Esophagus mucosa (tissue), 1 donor: Measurements from ENCODE around the gene NCBP2. TPM values are rescaled to one million over a fixed set of nuclear protein-coding genes. Genes with fewer than 3 reads are reported as not detected.

Experiments used
- ATAC-seq: fragments of 200-7000 bp; cut with Tn5 transposase; one replicate; pipeline ENCODE4 v1.9.1; 2020
- total RNA-seq: library from RNA; stranded (reverse); gene quantifications from one replicate; pipeline ENCODE4 v1.2.4, GENCODE V29; 2023
- donor health status: DM: yes; HTN: yes; CAD: no.

NCBP2 gene
- total RNA-seq, 1 donor from 2014 or later: 28.2 TPM

- ATAC-seq: no peak
Measured at GRCh38 chr3:196938576-196938975, 3.8 kb downstream of the NCBP2 start.

- ATAC-seq: no peak
Measured at GRCh38 chr3:196938124-196938523, 4.2 kb downstream of the NCBP2 start.

GRCh38 chr3:196936288-196936687 lies 6.0 kb downstream of the NCBP2 start:
- ATAC-seq: no peak

DNA sequence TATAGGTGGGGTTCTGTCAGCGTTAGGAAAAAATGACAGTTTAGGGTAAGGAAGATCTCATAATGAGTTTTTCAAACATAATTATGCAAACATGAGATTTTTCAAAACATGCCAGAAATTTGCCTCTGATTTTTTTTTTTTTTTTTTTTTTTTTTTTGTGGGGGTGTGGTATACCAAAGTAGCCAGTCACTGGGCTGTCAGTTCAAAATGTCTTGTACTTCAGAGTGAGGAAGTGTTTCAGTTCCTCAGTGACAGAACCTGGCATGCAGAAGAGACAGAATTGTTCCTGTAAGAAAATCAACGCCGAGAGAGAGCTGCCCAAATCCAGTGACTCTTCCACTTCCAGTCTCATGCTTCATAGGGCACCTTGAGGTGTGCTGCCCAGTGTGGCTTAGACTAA lies 9.7 kb downstream of the NCBP2 start:
- ATAC-seq: no peak

DNA sequence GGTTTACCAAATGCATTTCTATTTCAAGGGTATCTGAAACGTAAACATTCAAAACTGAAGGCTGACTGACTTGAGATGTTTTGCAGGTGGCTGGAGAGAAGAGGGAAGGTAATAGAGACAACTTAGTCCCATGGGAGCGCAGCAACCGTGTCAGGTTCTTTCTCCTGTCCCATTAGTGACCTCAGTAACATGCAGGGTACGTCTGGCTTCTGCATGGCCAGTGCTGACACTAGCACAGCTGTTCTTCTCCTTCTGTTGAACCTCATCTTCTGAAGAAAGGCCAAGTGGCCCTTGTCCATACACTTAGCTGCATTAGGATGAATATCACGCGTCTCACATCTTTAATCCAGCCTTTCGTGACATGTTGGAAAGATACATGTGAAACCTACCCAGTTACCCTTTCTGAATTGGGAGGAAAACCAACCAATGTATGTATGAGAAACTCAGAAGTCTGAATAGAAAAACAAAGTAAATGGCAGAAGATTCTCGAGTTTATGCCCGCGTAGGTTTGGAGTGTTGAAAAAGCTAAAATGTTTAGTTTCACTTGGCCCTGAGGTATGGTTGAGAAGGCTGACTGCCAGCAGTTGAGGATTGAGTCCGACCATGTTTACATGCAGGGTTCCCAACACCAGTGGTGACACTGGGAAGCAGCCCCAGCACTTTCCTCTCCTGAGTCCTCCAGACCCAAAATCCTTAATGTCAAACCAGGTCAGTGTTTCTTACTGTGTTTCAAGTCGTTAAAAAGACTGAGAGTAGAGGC lies 10.3 kb downstream of the NCBP2 start:
- ATAC-seq: no peak

- ATAC-seq: no peak
Measured at GRCh38 chr3:196931157-196931556, 11.2 kb downstream of the NCBP2 start.

DNA sequence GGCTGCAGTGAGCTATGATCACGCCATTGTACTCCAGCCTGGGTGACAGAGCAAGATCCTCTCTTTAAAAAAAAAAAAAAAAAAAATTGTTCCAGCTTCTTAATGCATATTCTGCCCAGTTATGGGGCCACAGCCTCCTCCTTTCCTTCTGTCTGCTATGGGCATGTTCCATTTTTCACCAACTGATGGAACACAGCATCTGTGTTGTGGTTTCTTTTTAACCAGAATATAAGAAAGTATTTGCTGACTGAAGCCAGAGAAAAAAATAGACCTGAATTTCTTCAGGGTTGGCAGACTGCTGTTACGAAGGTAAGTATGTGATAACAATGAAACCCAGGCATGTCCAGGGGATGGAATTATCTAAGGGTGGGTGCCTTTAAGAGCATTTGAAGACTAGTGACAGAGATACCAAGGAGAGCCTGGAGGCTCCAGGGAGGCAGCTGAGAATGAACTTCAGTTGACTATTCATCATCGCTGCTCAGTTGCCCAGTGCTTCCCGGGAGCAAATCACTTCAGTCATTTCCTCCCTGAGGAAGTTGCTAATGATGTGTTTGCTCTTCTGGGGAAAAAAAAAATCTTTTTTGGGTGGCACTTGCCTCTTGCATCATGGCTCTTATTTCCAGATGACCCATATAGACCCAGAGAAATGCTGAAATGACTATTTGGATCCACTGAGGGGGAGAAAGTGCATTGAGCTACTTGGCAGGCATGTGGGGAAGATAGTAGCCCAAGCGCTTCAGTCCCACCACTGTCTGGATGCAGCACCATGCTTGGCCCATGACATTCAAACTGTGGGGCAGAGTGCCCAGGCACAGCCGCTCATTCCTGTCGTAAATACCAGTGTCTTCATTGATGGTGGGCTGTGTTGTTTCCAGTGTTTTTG lies 14.5 kb downstream of the NCBP2 start:
- no peak for ATAC-seq

DNA sequence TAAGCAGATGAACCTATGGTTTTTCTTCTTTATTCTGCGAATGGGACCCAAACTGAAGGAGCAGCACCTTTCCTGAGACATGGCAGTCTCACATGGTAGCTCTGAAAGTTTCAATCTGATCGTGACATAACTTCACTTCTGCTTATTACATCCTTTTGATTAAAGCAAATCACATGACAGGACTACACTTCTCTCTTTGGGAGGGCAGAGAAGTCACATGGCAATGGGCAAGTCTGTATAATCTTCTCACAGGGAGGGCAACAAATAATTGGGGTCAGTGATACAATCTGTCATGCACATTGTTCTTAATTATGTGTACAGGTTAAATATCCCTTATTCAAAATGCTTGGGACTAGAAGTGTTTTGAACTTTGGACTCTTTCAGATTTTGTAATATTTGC lies 21.6 kb downstream of the NCBP2 start:
- ATAC-seq: no peak

- no peak for ATAC-seq
Measured at GRCh38 chr3:196918968-196919367, 23.4 kb downstream of the NCBP2 start.

- no peak for ATAC-seq
Measured at GRCh38 chr3:196916995-196917394, 25.3 kb downstream of the NCBP2 start.

GRCh38 chr3:196916221-196916620 lies 26.1 kb downstream of the NCBP2 start:
- ATAC-seq: no peak

GRCh38 chr3:196915375-196915774 lies 27.0 kb downstream of the NCBP2 start:
- no peak for ATAC-seq

GRCh38 chr3:196914866-196915265 lies 27.5 kb downstream of the NCBP2 start:
- no peak for ATAC-seq

GRCh38 chr3:196903740-196904139 lies 38.6 kb downstream of the NCBP2 start:
- no peak for ATAC-seq

- ATAC-seq: no peak
Measured at GRCh38 chr3:196902296-196902695, 40.0 kb downstream of the NCBP2 start.

- no peak for ATAC-seq
Measured at GRCh38 chr3:196901768-196902167, 40.6 kb downstream of the NCBP2 start.

- ATAC-seq: no peak
Measured at GRCh38 chr3:196896229-196896628, 46.1 kb downstream of the NCBP2 start.

GRCh38 chr3:196894557-196895295 lies 47.6 kb downstream of the NCBP2 start:
- no peak for ATAC-seq

DNA sequence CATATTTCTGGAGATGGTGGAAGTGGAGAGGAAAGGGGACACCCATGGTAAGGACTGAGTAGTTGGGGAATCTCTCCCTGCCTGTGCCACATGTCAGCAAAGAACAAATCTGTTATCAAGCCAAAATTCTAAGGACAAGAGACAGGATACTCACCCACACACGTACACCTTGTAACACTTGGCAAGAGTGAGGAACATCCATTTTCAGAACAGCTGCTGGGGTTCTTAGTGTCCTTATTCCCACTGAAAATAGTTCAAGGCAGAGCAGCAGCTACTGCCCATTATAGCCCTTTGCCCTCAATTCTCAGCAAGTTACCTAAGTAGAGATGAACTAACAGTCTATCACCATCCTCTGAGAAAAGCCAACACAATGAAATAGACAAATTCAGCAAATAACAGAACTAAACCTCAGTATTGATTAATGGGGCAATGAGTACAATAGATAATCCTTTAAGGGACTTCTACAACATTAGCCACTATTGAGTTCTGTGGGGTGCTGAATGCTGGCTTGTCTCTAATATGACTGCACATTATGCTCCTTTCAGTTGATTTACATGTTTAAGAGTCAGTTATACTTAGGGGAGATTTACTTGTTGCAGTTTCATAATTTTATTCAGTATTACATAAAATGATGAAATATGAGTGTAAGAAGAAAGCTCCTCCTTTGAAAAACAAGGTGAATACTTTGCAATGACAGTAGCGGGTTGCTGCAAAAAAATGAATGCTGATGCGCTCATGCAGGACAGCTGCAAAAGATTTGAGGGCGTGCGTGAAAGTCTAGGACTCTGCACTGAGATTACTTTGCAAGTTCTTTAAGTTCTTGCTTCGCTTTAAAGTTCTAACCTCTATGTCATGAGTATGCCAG lies 52.3 kb downstream of the NCBP2 start:
- ATAC-seq: no peak

- ATAC-seq: no peak
Measured at GRCh38 chr3:196886144-196886543, 56.2 kb downstream of the NCBP2 start.
